Colonic mucosa (tissue), 4 donors: ENCODE data around the gene NPRL2. TPM values are rescaled to one million over a fixed set of nuclear protein-coding genes. Genes with fewer than 3 reads are reported as not detected.

Source experiments
- DNase-seq: peaks from one replicate; pipeline ENCODE4 v3.0.0-alpha.2; 2020
- H3K27ac ChIP-seq: fragments of 200-600 bp; one replicate; pipeline ENCODE4 v1.8.0; 2021
- H3K27me3 ChIP-seq: fragments of 200-600 bp; one replicate; pipeline ENCODE4 v1.8.0; 2021
- H3K36me3 ChIP-seq: fragments of 200-600 bp; one replicate; pipeline ENCODE4 v1.8.0; 2021
- H3K4me1 ChIP-seq: fragments of 200-600 bp; one replicate; pipeline ENCODE4 v1.8.0; 2021; ENCODE audit warnings: mild to moderate bottlenecking
- H3K4me3 ChIP-seq: fragments of 200-600 bp; one replicate; pipeline ENCODE4 v1.8.0; 2021
- H3K9ac ChIP-seq, 2 donors: one replicate each; pipeline ENCODE4 v1.7.0; 2013; ENCODE audit warnings: control low read depth in 2 of 2, low read depth in 2 of 2, low read length in 2 of 2
- H3K9me3 ChIP-seq: fragments of 200-600 bp; one replicate; pipeline ENCODE4 v1.8.0; 2021
- intact Hi-C: fragments of 100-400 bp; cut with DNase I; formaldehyde crosslinking; loops from one replicate; pipeline ENCODE4 v1.14.1; 2022
- total RNA-seq, 2 donors: library from RNA; stranded (reverse); fragmentation: NEBNext Ultra II Directional in 1 of 2; extraction: Animal tissue kit (Norgen Biotek cat#: 25700) in 1 of 2; gene quantifications; one replicate each; pipeline ENCODE4 v1.2.1, GENCODE V29; 2021
- TF ChIP-seq, protein P1 (sequence below): fragments of 200-600 bp; IDR thresholded peaks from one replicate; pipeline ENCODE4 v1.8.0; 2022; ENCODE audit warnings: antibody characterized with exemption, mild to moderate bottlenecking
- donor health status: healthy.
- donor health status: DM: no; HTN: no; CAD: no.
- donor health status: DM: no; HTN: no; CAD: no.

NPRL2 gene
- total RNA-seq, 2 donors from 2014 or later, result 23.2 to 29.6 TPM

DNA sequence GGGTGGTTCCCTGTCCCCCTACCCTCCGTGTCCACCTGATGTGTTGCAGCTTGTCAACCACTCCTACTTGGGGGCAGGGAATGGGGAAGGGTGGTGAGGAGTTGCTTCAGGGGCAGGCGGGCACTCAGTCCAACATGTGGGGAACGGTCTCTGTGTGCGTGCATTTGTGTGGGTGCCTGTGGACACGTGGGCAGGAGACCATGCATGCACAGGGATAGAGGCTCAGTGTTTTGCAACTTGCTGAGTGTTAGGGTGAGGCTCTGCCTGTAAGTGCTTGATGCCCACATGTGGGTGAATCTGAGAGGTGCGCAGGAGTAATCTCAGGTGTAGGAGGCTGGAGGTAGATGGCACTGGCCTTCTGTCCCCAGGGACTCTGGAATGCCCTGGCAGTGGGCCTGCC lies 33.2 kb upstream of the NPRL2 start:
- Histone ChIP-seq H3K27me3 (no peaks in the 10 kb centered on the region), H3K4me1 (no peaks in the 10 kb centered on the region), H3K36me3 (no peaks in the 10 kb centered on the region), H3K9me3 (no peaks in the 10 kb centered on the region), H3K9ac (no peak overlapping the region), H3K4me3 (no peak overlapping the region), H3K27ac (no peak overlapping the region)
- intact Hi-C loops, result no loop called here
- TF ChIP-seq, protein P1, sequence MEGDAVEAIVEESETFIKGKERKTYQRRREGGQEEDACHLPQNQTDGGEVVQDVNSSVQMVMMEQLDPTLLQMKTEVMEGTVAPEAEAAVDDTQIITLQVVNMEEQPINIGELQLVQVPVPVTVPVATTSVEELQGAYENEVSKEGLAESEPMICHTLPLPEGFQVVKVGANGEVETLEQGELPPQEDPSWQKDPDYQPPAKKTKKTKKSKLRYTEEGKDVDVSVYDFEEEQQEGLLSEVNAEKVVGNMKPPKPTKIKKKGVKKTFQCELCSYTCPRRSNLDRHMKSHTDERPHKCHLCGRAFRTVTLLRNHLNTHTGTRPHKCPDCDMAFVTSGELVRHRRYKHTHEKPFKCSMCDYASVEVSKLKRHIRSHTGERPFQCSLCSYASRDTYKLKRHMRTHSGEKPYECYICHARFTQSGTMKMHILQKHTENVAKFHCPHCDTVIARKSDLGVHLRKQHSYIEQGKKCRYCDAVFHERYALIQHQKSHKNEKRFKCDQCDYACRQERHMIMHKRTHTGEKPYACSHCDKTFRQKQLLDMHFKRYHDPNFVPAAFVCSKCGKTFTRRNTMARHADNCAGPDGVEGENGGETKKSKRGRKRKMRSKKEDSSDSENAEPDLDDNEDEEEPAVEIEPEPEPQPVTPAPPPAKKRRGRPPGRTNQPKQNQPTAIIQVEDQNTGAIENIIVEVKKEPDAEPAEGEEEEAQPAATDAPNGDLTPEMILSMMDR, result no peak
- DNase-seq, result no peak

DNA sequence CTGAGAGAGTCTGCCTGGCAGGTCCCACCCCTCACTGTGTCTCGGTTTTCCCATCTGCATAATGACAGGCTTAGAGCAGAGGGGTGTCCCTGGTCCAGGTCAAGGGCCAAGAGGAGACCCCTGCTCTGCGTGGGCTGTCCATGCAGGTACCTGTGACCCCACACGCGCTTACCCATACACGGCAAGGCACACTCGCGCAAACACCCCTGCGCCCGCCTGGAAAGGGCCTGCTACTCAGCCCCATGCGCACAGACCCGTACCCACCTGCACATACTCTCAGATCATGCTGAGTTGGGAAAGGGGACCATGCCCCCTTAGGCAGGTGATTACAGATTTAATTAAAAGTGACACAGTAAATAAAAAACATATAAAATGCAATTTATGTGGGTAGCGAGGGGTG lies 32.1 kb upstream of the NPRL2 start:
- TF ChIP-seq, protein P1, result no peak
- H3K4me3 ChIP-seq, result no peak overlapping the region
- no peak for DNase-seq
- no peaks in the 10 kb centered on the region for H3K27me3 ChIP-seq
- no peak overlapping the region for H3K9ac ChIP-seq
- no peaks in the 10 kb centered on the region for H3K9me3 ChIP-seq
- H3K4me1 ChIP-seq, result no peaks in the 10 kb centered on the region
- no peak overlapping the region for H3K27ac ChIP-seq
- no peaks in the 10 kb centered on the region for H3K36me3 ChIP-seq
- intact Hi-C loops, result no loop called here

DNA sequence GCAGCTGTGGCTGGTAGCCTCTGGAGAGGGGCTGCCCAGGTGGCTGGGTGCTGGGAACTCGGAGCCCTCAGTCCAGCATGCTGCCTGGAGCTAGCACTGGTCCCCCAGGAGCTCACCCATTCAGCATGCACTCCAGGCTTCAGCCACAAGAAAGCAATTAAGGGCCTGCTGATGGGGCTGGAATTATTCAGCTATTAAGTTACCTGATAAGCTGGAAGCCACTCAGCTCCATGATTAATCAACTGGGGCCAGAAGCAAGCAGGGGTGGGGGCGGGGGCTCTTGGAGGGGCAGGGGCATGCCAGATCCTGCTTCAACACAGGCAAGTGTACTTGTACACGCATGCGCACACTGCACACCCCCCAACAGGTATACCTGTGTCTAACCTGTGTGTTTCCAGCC lies 30.8 kb upstream of the NPRL2 start:
- Histone ChIP-seq H3K36me3 (no peaks in the 10 kb centered on the region), H3K27ac (no peak overlapping the region), H3K27me3 (no peaks in the 10 kb centered on the region), H3K9ac (no peak overlapping the region), H3K4me3 (no peak overlapping the region), H3K4me1 (no peaks in the 10 kb centered on the region), H3K9me3 (no peaks in the 10 kb centered on the region)
- TF ChIP-seq, protein P1, result no peak
- intact Hi-C loops, result no loop called here
- no peak for DNase-seq

DNA sequence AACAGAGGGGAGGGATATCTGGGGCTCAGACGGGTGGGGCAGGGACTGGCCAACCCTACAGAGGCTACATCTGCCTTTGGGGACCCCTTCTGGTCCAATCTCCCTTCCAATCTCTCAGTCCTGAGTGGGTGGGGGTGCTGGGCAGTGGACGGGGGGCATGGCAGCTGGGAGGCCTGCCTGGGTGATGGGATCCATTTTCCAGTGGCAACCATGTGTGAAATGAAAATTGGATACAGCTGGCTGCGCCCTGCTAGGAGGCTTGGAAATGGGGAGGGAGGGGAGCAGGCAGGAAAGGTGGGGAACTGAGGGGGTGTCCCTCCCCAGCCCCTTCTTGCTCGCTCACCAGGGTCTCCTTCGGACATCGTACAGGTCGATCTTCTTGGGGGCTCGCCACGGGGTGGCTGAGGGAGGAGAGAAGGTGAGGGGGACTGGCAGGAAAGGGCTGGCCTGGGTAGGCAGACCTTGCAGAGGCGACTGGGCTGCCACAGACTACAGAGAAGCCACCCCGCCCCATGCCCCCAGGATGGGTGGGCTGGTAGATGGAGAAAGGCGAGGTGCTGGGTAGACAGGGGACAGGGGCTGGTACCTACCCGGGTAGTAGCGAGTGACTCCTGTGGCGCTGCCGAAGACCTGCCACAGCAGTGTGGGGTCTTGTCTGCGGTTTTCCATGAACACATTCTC lies 30.0 kb upstream of the NPRL2 start:
- no peaks in the 10 kb centered on the region for H3K27me3 ChIP-seq
- TF ChIP-seq, protein P1, result no peak
- no peak for DNase-seq
- no peaks in the 10 kb centered on the region for H3K36me3 ChIP-seq
- intact Hi-C loops, result no loop called here
- no peaks in the 10 kb centered on the region for H3K4me1 ChIP-seq
- H3K9me3 ChIP-seq, result no peaks in the 10 kb centered on the region
- no peak overlapping the region for H3K27ac ChIP-seq
- no peak overlapping the region for H3K9ac ChIP-seq
- H3K4me3 ChIP-seq, result no peak overlapping the region

DNA sequence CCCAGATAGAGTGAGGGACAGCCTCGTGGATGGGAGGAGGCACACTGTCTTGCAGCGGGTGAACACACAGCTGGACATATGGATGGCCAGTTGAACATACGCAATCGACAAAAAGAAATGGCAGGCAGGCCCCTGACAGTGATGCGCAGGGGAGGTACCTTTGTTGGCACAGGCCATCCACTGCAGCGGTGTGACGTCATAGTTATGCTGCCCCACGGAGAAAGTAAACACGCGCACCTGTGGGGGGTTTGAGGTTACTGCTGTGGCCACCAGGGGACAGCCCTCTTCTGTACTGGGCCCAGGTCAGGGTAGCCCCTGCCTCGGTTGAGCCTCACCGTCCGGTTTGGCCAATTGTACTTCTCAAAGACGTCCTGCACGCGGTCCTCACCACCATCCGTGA lies 28.2 kb upstream of the NPRL2 start:
- intact Hi-C loops, result no loop called here
- DNase-seq, result no peak

More for the DNA sequence above, 28.2 kb upstream of the NPRL2 start:
- Histone ChIP-seq H3K9ac (no peak overlapping the region), H3K36me3 (no peaks in the 10 kb centered on the region), H3K27ac (no peak overlapping the region), H3K4me3 (no peak overlapping the region), H3K27me3 (no peaks in the 10 kb centered on the region), H3K4me1 (no peaks in the 10 kb centered on the region), H3K9me3 (no peaks in the 10 kb centered on the region)
- TF ChIP-seq, protein P1, result no peak
